ENCODE results near the gene SORD. TPM values are rescaled to one million over a fixed set of nuclear protein-coding genes. Genes with fewer than 3 reads are reported as not detected.

SORD gene
- total and polyA plus RNA-seq, 9 of the 15 experiments (the other 6 are each of a cell fraction or from before 2014, with no cell fraction given), result 5.9 to 79.2 (median 29.6) TPM

DNA sequence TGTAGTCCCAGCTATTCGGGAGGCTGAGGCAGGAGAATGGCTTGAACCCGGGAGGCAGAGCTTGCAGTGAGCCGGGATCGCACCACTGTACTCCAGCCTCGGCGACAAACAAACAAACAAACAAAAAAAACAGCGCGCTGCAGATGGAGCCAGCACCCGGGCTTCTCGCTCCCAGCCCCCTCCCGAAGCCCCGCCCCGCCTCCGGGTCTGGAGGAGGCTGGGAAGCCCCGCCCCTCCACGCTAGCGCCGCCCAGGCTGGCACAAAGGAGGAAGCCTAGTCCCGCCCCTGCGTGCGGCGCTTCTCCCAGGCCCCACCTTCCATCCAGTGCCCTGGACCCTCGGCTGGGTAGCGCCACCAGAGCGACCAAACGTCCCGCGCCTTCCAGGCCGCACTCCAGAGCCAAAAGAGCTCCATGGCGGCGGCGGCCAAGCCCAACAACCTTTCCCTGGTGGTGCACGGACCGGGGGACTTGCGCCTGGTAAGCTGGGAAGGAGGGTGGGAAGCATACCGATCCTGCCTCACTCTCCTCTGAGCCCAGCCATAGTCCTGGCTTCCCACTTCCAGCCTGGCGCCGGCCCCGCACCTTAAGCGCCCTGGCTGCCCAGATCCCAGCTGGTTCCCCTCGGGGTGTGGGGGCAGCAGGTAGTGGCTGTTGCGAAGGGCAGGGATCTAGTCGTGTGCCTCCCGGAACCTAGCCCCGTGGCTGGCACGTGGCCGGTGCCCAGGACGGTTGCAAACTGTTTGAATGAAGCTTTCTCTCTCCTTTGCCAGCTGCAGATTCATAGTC lies at the start of gene SORD (continued):
- TF ChIP-seq, protein P1, sequence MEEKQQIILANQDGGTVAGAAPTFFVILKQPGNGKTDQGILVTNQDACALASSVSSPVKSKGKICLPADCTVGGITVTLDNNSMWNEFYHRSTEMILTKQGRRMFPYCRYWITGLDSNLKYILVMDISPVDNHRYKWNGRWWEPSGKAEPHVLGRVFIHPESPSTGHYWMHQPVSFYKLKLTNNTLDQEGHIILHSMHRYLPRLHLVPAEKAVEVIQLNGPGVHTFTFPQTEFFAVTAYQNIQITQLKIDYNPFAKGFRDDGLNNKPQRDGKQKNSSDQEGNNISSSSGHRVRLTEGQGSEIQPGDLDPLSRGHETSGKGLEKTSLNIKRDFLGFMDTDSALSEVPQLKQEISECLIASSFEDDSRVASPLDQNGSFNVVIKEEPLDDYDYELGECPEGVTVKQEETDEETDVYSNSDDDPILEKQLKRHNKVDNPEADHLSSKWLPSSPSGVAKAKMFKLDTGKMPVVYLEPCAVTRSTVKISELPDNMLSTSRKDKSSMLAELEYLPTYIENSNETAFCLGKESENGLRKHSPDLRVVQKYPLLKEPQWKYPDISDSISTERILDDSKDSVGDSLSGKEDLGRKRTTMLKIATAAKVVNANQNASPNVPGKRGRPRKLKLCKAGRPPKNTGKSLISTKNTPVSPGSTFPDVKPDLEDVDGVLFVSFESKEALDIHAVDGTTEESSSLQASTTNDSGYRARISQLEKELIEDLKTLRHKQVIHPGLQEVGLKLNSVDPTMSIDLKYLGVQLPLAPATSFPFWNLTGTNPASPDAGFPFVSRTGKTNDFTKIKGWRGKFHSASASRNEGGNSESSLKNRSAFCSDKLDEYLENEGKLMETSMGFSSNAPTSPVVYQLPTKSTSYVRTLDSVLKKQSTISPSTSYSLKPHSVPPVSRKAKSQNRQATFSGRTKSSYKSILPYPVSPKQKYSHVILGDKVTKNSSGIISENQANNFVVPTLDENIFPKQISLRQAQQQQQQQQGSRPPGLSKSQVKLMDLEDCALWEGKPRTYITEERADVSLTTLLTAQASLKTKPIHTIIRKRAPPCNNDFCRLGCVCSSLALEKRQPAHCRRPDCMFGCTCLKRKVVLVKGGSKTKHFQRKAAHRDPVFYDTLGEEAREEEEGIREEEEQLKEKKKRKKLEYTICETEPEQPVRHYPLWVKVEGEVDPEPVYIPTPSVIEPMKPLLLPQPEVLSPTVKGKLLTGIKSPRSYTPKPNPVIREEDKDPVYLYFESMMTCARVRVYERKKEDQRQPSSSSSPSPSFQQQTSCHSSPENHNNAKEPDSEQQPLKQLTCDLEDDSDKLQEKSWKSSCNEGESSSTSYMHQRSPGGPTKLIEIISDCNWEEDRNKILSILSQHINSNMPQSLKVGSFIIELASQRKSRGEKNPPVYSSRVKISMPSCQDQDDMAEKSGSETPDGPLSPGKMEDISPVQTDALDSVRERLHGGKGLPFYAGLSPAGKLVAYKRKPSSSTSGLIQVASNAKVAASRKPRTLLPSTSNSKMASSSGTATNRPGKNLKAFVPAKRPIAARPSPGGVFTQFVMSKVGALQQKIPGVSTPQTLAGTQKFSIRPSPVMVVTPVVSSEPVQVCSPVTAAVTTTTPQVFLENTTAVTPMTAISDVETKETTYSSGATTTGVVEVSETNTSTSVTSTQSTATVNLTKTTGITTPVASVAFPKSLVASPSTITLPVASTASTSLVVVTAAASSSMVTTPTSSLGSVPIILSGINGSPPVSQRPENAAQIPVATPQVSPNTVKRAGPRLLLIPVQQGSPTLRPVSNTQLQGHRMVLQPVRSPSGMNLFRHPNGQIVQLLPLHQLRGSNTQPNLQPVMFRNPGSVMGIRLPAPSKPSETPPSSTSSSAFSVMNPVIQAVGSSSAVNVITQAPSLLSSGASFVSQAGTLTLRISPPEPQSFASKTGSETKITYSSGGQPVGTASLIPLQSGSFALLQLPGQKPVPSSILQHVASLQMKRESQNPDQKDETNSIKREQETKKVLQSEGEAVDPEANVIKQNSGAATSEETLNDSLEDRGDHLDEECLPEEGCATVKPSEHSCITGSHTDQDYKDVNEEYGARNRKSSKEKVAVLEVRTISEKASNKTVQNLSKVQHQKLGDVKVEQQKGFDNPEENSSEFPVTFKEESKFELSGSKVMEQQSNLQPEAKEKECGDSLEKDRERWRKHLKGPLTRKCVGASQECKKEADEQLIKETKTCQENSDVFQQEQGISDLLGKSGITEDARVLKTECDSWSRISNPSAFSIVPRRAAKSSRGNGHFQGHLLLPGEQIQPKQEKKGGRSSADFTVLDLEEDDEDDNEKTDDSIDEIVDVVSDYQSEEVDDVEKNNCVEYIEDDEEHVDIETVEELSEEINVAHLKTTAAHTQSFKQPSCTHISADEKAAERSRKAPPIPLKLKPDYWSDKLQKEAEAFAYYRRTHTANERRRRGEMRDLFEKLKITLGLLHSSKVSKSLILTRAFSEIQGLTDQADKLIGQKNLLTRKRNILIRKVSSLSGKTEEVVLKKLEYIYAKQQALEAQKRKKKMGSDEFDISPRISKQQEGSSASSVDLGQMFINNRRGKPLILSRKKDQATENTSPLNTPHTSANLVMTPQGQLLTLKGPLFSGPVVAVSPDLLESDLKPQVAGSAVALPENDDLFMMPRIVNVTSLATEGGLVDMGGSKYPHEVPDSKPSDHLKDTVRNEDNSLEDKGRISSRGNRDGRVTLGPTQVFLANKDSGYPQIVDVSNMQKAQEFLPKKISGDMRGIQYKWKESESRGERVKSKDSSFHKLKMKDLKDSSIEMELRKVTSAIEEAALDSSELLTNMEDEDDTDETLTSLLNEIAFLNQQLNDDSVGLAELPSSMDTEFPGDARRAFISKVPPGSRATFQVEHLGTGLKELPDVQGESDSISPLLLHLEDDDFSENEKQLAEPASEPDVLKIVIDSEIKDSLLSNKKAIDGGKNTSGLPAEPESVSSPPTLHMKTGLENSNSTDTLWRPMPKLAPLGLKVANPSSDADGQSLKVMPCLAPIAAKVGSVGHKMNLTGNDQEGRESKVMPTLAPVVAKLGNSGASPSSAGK (IDR thresholded peaks at IDR 0.05), result peak; percentile 95
- TF ChIP-seq NCOA6 (IDR thresholded peaks at IDR 0.05) (no peak), MTA3 (IDR thresholded peaks at IDR 0.05; ENCODE audit: borderline replicate concordance) (0 out of 2 replicates have a peak, but pooled peaks have one; percentile 18), ZNF583 (CRISPR knock-in tag; IDR thresholded peaks at IDR 0.05) (no peak), ZNF124 (CRISPR knock-in tag; IDR thresholded peaks at IDR 0.05) (0 out of 2 replicates have a peak, but pooled peaks have one; percentile 80), SP2 (IDR thresholded peaks at IDR 0.05; ENCODE audit: extremely low read depth, low read depth, low read length, poor library complexity, severe bottlenecking) (no peak), SPI1 (IDR thresholded peaks at IDR 0.05; ENCODE audit: borderline replicate concordance, low read depth, low read length) (peak; percentile 61; the same call in 1 of the 2 replicates)
- TF ChIP-seq, protein P2, sequence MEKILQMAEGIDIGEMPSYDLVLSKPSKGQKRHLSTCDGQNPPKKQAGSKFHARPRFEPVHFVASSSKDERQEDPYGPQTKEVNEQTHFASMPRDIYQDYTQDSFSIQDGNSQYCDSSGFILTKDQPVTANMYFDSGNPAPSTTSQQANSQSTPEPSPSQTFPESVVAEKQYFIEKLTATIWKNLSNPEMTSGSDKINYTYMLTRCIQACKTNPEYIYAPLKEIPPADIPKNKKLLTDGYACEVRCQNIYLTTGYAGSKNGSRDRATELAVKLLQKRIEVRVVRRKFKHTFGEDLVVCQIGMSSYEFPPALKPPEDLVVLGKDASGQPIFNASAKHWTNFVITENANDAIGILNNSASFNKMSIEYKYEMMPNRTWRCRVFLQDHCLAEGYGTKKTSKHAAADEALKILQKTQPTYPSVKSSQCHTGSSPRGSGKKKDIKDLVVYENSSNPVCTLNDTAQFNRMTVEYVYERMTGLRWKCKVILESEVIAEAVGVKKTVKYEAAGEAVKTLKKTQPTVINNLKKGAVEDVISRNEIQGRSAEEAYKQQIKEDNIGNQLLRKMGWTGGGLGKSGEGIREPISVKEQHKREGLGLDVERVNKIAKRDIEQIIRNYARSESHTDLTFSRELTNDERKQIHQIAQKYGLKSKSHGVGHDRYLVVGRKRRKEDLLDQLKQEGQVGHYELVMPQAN (IDR thresholded peaks at IDR 0.05; ENCODE audit: borderline replicate concordance), result no peak; the same call in 1 of the 2 replicates
- TF ChIP-seq, protein P3, sequence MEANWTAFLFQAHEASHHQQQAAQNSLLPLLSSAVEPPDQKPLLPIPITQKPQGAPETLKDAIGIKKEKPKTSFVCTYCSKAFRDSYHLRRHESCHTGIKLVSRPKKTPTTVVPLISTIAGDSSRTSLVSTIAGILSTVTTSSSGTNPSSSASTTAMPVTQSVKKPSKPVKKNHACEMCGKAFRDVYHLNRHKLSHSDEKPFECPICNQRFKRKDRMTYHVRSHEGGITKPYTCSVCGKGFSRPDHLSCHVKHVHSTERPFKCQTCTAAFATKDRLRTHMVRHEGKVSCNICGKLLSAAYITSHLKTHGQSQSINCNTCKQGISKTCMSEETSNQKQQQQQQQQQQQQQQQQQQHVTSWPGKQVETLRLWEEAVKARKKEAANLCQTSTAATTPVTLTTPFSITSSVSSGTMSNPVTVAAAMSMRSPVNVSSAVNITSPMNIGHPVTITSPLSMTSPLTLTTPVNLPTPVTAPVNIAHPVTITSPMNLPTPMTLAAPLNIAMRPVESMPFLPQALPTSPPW (CRISPR knock-in tag; IDR thresholded peaks at IDR 0.05), result peak; percentile 52; the same call in 1 of the 2 replicates

All from K562 (cell line).